ENCODE data around the gene KCNT1.

KCNT1 gene

GRCh38 chr9:135745686-135746324 lies 43.8 kb downstream of the KCNT1 start:
- TF ChIP-seq GATA2 (IDR thresholded peaks at IDR 0.05; ENCODE audit: low read depth, low read length) (no peak), GATA3 (IDR thresholded peaks at IDR 0.05; ENCODE audit: low read depth, low read length) (no peak)

GRCh38 chr9:135746565-135746964 lies 44.6 kb downstream of the KCNT1 start:
- TF ChIP-seq GATA2 (IDR thresholded peaks at IDR 0.05; ENCODE audit: low read depth, low read length): no peak
- TF ChIP-seq GATA3 (IDR thresholded peaks at IDR 0.05; ENCODE audit: low read depth, low read length): no peak

DNA sequence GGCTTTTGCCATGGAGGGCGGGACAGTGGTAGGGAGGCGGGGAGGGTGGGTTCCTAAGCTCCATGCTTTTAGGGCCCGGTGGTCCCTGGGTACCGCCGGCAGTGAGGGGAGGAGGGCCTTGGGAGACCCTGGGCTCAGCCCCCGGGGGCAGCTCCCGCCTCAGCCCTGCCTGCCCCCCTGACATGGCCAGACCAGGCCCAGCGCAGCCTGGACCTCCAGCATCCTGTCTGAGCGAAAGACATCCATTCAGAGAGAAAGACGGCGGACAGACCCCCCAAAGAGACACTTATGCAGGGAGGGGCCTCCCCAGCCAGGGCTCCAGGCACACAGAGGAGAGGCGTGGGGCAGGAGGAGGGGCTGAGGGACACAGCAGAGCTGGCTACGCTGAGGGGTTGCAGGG lies 45.3 kb downstream of the KCNT1 start:
- TF ChIP-seq GATA3 (IDR thresholded peaks at IDR 0.05; ENCODE audit: low read depth, low read length) (no peak), GATA2 (IDR thresholded peaks at IDR 0.05; ENCODE audit: low read depth, low read length) (no peak)

DNA sequence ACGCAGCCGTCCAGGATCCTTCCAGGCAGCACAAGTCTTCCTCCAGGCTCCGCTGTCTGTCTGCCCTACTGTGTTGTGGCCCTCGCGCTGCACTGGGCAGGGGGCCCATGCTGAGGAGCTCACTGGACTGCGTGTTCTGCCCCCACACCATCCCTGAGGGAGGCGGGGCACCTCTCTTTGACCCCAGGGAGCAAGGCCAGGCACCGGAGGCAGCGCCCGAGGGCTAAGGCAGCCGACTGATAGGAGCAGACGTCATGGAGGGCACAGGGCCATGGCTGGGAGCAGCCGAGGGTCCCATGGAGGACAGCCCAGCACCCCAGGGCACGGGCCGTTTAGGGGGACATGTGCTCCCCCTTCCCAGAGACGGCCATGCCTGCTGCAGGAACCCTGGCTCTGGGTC lies 46.7 kb downstream of the KCNT1 start:
- TF ChIP-seq GATA3 (IDR thresholded peaks at IDR 0.05; ENCODE audit: low read depth, low read length) (no peak), GATA2 (IDR thresholded peaks at IDR 0.05; ENCODE audit: low read depth, low read length) (no peak)

- TF ChIP-seq GATA2 (IDR thresholded peaks at IDR 0.05; ENCODE audit: low read depth, low read length) (no peak), GATA3 (IDR thresholded peaks at IDR 0.05; ENCODE audit: low read depth, low read length) (no peak)
Measured at GRCh38 chr9:135749171-135750045, 47.4 kb downstream of the KCNT1 start.

DNA sequence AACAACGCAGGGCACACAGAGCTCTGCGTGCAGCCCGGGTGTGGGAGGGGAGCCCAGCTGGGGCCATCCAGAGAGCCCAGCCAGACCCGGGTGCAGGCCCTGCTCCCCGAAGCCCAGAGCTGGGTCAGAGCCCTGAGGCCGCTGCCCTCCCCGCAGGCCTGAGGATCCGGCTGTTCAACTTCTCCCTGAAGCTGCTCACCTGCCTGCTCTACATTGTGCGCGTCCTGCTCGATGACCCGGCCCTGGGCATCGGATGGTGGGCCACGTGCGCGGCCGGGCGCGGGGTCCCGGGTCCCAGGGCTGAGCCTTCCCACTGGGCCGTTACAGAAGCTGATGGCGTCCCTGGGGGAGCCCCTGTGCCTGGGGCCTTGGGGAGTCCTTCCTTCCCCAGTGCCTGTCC lies 48.8 kb downstream of the KCNT1 start:
- TF ChIP-seq GATA2 (IDR thresholded peaks at IDR 0.05; ENCODE audit: low read depth, low read length) (no peak), GATA3 (IDR thresholded peaks at IDR 0.05; ENCODE audit: low read depth, low read length) (no peak)

DNA sequence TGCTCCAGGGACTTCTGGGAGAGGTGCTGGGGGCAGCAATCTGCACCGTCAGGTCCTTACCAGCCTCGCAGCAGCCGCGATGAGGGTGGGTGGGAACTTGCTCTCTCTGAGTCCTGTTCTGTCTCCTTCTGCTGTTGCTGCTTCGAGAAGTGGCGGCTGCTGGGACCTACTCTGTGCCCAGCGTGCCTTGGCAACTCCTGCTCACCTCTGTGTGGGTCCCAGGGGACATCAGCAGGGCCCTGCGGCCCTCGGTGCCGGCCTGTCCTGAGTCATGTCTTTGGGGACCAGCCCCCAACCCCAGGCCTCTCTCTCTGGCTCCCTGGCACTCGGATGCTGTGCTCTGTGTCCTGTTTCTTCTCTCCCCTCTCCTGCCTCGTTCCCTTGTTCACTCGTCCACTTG lies 49.5 kb downstream of the KCNT1 start:
- no peak for TF ChIP-seq GATA2 (IDR thresholded peaks at IDR 0.05; ENCODE audit: low read depth, low read length)
- no peak for TF ChIP-seq GATA3 (IDR thresholded peaks at IDR 0.05; ENCODE audit: low read depth, low read length)

DNA sequence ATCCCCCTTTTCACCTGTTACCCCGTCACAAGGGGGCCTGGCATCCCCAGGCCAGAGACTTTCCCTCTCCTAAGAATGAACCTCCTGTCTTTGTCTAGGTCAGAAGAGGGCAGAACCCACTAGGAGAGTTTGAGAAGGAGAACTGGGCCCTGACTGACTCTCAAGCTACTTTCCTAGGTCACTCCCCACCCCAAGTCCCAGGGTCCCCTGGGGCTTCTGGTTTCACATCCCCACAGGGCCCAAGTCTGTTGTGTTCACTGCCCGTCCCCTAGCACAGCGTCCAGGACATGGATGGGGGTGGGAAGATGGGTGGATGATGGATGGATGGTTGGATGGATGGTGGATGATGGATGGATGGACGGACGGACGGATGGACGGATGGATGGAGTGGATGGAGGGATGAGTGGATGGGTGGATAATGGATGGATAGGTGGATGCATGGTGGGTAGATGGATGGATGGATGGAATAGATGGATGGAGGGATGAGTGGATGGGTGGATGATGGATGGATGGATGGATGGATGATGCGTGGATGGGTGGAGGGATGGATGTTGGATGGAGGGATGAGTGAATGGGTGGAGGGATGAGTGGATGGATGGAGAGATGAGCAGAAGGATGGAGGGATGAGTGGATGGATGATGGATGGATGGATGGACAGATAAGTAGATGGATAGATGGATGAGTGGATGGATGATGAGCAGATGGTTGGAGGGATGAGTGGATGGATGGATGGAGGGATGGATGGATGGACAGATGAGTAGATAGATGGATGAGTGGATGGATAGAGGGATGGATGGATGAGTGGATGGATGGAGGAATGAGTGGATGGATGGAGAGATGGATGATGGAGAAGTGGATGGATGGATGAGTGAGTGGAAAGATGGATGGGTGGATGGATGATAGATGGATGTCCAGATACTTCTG lies 50.6 kb downstream of the KCNT1 start:
- TF ChIP-seq GATA3 (IDR thresholded peaks at IDR 0.05; ENCODE audit: low read depth, low read length) (no peak), GATA2 (IDR thresholded peaks at IDR 0.05; ENCODE audit: low read depth, low read length) (no peak)

GRCh38 chr9:135753391-135754105 lies 51.6 kb downstream of the KCNT1 start:
- no peak for TF ChIP-seq GATA3 (IDR thresholded peaks at IDR 0.05; ENCODE audit: low read depth, low read length)
- TF ChIP-seq GATA2 (IDR thresholded peaks at IDR 0.05; ENCODE audit: low read depth, low read length): no peak

DNA sequence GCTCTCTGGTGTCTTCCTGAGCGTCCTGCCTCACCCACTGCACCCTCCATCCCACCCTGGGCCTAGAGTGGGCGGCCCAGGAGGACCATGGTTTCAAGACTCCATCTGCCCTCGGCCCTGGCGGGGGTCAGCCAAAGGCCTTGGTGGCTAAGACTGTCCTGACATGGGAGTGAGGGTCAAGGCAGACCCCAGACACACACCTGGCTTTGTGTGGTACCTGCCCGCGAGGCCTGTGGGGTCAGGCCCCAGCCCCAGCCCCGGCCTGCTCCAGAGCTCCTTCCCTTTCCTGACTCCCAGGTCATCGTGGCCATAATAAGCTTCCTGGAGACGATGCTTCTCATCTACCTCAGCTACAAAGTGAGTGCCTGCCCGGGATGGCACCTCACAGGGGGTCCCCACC lies 54.6 kb downstream of the KCNT1 start:
- TF ChIP-seq GATA3 (IDR thresholded peaks at IDR 0.05; ENCODE audit: low read depth, low read length): no peak

- TF ChIP-seq GATA2 (IDR thresholded peaks at IDR 0.05; ENCODE audit: low read depth, low read length) (no peak), GATA3 (IDR thresholded peaks at IDR 0.05; ENCODE audit: low read depth, low read length) (no peak)
Measured at GRCh38 chr9:135757356-135757755, 55.4 kb downstream of the KCNT1 start.

DNA sequence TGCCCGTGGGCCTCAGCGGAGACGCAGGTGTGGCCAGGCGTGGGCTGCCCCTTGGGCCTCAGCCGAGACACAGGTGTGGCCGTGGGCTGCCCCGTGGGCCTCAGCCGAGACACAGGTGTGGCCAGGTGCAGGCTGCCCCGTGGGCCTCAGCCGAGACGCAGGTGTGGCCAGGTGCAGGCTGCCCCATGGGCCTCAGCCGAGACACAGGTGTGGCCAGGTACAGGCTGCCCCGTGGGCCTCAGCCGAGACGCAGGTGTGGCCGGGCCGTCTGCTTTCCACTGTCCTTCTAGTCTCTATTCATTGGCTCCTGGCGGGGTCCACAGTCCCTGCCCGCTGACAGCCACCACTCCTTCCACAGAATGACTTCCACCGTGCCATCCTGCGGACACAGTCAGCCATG lies 56.1 kb downstream of the KCNT1 start:
- TF ChIP-seq GATA3 (IDR thresholded peaks at IDR 0.05; ENCODE audit: low read depth, low read length) (no peak), GATA2 (IDR thresholded peaks at IDR 0.05; ENCODE audit: low read depth, low read length) (no peak)

GRCh38 chr9:135758870-135759269 lies 56.9 kb downstream of the KCNT1 start:
- TF ChIP-seq GATA3 (IDR thresholded peaks at IDR 0.05; ENCODE audit: low read depth, low read length) (no peak), GATA2 (IDR thresholded peaks at IDR 0.05; ENCODE audit: low read depth, low read length) (no peak)
